D721Med (cell line): ENCODE measurements around the gene PDZK1.

Experiments
- DNase-seq: peaks from one replicate; pipeline ENCODE4 v3.0.0; 2011; ENCODE audit warnings: low spot score; ENCODE audit not compliant: insufficient read length
- FAIRE-seq: peaks from 2 replicates; lab custom pipeline; 2011; peaks lifted over from hg19 to GRCh38; lab: Jason Lieb, UNC
- CTCF ChIP-seq: IDR thresholded peaks from 2 replicates; pipeline ENCODE4 v1.5.1; 2012; ENCODE audit warnings: mild to moderate bottlenecking, control low read depth; ENCODE audit not compliant: insufficient read depth; ENCODE audit errors: missing control alignments

The PDZK1 gene

DNA sequence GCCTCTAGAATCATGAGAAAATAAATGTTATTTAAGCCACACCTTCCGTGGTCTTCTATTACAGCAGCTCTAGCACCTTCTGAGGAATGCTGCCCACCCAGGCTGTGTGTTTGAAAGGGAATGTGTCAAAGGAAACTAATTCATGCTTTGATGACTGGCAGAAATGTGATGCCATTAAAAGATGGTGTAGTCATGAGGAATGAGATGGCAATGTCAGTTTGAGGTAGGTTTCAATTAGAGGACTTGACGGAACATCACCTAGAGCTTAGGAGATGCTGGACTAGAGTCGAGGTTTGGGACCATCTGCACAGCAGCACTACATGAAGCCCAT lies 10.6 kb downstream of the PDZK1 start:
- TF ChIP-seq CTCF = no peak
- no peak for FAIRE-seq
- no peak for DNase-seq

- DNase-seq (no peak), FAIRE-seq (no peak)
Observed at GRCh38 chr1:145695821-145696629, 11.1 kb downstream of the PDZK1 start.

GRCh38 chr1:145692785-145693443 lies 14.3 kb downstream of the PDZK1 start:
- TF ChIP-seq CTCF = no peak
- DNase-seq = no peak
- FAIRE-seq = no peak

More at GRCh38 chr1:145695821-145696629, 11.1 kb downstream of the PDZK1 start:
- no peak for TF ChIP-seq CTCF

GRCh38 chr1:145690587-145691558 lies 16.3 kb downstream of the PDZK1 start:
- no peak for TF ChIP-seq CTCF
- FAIRE-seq (no peak), DNase-seq (no peak)

DNA sequence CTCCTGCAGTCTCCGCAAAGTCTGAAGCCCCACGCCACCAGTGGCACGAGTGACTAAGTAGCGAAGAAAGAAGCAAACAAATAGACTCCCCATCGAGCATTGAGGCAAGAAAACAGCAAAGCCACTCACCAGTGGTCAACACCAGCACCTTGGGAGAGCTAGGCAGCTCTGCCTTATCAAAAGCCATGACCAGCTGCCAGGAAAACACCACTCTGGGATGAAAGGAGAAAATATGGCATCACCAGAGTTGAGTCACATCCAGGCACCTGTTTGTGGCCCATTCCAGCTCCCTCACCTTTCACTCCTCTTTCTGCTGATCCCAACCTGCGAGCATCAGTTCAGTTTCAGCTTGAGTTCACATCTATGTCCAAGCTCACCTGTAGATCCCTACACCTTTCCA lies 17.2 kb downstream of the PDZK1 start:
- DNase-seq (no peak), FAIRE-seq (no peak)
- no peak for TF ChIP-seq CTCF

DNA sequence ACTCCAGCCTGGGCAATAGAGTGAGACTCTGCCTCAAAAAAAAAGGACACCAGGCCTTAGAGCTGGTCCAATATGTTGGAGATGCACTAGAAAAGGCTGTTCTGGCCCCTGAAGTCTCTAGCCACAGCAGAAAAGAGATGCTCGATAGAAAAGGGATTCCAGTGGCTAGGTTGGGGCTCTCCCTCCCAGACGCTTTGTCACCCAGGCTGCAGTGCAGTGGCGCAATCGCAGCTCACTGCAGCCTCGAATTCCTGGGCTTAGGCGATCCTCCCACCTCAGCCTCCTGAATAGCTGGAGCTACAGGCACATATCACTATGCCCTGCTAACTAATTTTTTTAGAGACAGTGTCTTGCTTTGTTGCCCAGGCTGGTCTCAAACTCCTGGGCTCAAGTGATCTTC lies 18.2 kb downstream of the PDZK1 start:
- FAIRE-seq = no peak
- TF ChIP-seq CTCF = no peak

More for the DNA sequence above, 18.2 kb downstream of the PDZK1 start:
- no peak for DNase-seq
